NOMO-1 treated with DMSO at 0.1 percent for 48 hours (cell line): Measurements from ENCODE around the gene PDSS2.
"Not testable (repeated sequence)": the region's sequence is repeated elsewhere in the genome, so short reads cannot be mapped to it uniquely, and the experiment has no call there.

Experiments
- DNase-seq: peaks from one replicate; lab custom pipeline; 2025; ENCODE audit not compliant: unreplicated experiment; lab: John Stamatoyannopoulos, UW

PDSS2 gene

GRCh38 chr6:107230448-107230847, 228.9 kb downstream of the PDSS2 start:
- DNase-seq: no peak

DNA sequence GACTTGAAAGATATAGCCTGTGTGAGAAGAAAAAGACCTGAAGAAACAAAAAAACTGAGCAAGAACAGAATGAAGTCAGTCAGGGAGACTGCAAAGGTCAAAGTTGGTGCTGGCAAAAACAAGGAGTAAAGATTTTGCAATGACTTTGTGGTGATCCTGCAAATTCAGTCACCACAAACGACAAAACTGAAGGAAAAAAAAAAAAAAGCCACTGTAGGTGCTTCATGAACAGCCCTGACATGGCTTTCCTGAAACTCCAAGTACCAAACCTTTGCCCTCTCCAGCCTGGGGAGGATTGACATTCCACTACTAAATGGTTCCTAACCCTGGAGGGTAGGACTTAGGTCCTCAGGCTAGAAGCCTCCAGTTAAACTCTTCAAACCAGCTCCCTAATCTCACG, 229.3 kb downstream of the PDSS2 start:
- DNase-seq: no peak

DNA sequence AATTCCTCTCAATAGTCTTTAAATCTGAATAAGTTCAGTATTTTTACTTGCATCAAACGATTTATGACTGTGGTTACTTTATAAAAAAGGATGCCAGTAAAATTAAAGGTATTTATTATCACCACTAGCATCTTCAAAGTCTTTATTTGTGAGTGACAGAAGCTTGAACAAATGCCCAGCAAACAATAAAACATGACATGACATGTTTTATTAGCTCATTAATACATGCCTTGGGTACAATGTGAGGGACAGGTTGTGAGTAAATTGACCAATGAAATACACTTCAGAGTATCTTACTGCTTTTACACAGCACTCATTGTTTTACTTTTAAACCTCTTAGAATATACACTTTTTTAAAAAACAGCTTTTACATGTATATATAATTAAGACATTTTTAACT, 230.6 kb downstream of the PDSS2 start:
- DNase-seq: no peak

DNA sequence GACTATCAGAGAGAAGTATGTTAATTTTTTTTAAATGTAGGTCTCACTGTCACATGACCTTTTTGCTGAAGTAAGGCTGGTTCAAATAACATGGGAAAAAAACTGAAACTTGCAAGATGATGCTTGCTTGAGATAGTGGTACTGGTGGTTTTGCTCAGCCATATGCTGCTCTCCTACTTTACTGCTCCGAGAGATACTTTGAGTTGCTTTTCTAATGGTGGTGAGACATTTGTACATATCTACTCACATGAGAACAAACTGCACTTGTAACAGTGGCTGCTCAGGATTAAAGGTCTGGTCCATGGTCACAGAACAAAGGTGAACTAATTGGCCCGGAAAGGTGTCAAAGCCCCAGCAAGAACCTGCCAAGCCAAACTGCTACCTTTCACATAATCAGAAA, 237.8 kb downstream of the PDSS2 start:
- no peak for DNase-seq

DNA sequence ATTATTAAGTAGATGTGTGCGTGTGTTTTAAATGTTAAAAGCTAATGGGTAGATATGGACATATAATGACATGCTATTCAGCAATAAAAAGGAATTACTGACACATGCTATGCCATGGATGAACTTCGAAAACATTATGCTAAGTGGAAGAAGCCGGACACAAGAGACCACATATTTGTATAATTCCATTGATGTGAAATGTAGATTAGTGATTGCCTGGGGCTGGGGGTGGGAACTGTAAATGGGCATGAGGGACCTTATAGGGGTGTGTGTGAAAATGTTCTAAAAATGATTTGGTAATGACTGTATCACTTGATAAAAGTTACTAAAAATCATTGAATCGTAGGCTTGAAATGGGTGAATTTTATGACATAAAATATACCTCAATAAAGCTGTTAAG, 239.5 kb downstream of the PDSS2 start:
- no peak for DNase-seq

DNA sequence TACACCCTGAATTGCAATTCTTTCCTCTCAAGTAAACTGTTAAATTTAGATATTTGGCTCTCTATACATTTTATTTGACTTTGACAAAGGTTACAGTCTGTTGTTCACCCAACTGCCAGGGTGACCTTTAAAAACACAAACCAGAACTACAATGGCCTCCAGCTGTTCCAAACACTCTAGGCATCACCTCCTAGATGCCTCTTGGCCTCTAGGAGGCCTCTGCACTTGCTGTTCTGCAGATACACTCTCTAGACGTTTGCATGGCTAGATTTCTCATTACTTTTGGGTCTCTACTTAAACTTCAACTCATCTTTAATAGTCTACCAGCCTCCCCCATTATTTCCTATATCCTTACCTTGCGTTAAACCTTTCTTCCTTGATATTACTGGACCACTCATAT, 241.2 kb downstream of the PDSS2 start:
- no peak for DNase-seq

DNA sequence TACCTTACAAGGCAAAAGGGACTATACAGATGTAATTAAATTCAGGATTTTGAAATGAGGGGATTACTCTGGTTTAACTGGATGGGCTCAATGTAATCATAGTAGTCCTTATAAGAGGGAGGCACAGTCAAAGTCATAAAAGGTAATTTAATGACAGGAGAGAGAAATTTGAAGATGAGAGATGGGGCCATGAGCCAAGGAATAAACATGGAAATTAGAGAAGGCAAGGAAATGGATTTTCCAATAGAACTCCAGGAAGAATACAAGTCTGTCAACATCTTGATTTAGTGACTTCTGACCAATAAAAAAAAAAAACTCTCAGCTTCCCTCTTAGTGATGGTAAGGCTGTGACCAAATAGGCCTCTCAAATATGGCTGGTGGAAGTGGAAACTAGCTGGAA, 242.1 kb downstream of the PDSS2 start:
- DNase-seq: no peak

DNA sequence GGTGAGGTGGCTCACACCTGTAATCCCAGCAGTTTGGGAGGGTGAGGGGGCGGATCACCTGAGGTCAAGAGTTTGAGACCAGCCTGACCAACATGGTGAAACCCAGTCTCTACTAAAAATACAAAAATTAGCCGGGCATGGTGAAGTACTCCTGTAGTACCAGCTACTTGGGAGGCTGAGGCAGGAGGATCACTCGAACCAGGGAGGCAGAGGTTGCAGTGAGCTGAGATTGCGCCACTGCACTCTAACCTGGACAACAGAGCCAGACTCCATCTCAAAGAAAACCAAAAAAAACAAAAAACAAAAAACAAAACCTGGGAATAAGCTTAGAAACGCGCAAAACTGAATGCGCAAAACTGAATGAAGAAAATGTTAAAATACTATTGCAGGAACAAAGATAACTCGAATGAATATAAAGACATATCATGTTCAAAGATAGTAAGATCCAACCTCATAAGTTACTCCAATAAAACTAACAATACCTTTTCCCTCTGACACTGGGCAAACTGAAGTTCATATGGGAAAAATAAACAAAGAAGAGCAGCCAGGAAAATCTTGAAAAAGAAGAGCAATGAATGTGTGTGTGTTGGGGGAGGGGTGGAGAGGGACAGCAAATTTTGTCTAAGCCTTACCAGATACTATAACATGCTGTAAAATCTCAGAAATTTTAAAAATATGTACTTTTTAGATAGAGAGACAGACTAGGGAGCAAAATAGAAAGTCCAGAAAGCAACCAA, 243.0 kb downstream of the PDSS2 start:
- no peak for DNase-seq

DNA sequence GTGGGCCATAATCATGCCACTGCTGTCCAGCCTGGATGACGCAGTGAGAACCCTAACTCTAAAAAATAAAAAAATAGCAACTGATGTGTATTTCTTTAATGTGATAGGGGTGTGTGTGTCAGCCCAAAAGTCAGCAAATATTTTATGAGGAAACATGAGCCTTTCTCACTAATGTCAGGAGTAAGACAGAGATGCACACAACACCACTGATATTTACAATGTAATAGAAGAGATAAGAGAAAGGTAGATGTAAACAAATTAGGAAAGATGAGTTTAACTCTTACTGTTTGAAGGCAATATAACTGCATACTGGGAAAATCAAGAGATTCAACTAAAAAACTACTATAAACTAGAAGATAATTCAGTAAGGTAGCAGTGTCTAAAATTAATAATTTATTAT, 244.0 kb downstream of the PDSS2 start:
- no peak for DNase-seq

GRCh38 chr6:107214655-107215054, 244.7 kb downstream of the PDSS2 start:
- DNase-seq: no peak

DNA sequence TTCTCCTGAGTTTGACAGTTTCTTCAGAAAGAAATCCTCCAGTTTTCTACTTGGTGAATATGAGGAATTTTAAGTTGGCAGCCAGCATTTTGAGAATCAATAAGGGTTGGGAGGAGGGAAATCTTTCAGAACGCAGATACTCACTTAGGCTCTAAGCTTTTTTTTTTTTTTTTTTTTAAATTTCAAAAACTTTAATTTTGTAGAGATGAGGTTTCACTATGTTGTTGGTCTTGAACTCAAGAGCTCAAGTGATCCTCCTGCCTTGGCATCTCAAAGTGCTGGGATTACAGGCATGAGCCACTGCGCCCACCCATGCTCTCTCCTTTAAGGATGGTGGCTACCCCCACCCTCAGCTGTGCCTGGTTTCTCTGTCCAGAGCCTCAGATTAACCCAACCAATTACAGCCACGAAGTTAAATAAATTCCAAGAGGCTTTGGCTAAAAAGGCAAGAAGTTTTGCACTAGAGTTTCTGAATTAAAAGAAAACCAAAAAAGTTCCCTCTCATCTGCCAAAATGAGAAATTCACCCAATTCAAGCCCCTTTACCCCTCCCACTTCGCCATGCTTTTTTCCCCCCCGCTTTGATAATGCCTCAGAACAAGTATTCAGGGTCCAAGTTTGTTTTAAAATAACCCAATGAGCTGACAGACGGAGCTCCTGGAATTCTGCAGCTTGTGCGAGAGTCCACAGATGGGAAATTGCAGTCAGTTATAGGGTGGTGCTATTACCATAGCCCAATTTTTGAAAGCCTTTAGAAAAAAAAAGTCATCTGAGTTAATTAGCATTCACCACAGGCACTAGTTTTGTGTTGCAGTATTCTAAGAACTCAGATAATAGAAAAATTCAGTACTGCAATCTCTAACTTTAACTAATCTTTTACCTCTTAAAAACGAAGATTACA, 249.7 kb downstream of the PDSS2 start:
- no peak for DNase-seq

DNA sequence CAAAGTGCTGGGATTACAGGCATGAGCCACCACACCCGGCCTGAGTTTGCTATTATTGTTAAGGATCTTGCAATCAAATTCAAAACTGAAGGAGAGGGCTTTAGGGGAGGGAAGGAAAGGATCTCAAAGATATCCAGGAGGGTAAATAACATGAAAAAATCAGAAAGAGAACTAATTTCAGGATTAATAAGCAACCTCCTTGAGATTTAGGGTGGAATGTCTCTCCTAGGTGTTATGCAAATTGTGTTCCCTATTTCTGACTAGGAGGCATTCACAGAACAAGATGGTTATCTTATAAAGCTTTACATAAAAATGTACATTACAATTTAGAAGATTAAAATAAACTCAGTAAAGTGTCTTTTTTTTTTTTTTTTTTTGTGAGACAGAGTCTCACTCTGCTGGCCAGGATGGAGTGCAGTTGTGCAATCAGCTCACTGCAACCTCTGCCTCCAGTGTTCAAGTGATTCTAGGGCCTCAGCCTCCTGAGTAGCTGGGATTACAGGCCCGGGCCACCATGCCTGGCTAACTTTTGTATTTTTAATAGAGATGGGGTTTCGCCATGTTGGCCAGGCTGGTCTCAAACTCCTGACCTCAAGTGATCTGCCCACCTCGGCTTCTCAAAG, 252.0 kb downstream of the PDSS2 start:
- no peak for DNase-seq

DNA sequence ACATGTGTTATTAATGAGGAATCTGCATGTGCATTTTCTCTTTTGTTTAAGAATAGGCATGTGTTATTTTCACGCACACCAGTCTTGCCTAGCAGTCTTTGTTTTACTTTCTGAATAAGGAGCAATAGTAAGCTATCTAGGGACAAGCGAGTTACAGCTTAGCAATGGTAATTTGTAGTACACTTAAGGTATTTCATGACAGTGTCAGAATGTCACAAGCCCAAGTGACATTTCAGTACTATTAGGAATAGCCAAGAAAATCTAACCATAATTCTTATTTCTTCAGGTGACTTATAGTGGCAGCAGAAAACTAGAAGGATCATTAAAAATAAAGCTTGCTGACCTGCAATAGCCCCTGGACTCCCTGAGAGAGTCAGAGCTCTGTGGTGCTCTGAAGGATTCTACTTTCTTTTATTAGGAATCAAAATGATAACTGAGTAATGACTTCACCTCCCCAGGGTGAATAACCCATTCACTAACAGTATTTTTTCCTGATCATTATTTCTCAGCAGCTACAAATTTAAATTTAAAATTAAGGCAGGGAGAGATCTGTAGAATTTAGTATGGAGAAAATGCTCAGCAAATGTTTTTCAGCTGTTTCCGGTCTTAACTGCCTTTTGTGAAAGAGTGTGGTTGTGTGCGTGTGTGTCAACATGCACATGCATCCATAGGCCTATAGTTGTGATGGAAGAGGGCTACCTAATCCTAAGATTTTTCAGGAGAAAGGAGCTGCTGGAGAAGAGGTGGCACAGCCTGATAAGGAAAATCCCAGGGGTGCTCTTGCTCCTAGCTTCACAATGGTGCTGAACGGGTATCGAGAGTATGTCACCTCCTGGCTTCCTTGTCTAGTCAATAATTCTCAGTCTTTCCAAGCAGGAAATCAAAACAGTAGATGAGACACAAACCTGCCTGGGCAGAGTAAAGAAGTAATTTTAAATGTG, 254.0 kb downstream of the PDSS2 start:
- DNase-seq: no peak

- DNase-seq: no peak
These were observed 256.4 kb downstream of the PDSS2 start for GRCh38 chr6:107202876-107203468.

DNA sequence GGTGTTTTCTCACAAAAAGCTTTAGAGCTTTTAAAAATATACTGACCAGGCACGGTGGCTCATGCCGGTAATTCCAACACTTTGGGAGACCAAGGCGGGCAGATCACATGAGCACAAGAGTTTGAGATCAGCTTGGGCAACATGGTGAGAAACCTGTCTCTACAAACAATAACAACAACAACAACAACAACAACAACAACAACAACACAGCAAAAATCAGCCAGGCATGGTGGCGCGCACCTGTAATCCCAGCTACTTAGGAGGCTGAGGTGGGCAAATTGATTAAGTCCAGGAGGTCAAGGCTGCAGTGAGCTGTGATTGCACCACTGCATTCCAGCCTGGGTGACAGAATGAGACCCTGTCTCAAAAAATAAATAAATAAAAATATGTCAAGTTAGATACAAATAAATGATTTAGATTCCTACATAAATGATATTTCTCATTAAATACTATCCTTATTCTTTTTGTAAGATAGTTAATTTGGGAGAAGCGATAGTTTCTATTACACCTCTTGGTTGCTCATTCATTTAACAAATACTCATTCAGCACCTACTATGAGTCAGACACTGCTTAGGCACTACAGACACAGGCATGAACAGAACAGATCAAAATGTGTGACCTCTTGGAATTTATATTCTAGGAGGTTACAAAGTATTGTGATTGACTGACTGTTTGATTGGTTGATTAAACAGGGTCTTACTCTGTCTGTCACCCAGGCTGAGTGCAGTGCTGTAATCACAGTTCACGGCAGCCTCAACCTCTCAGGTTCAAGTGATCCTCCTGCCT, 260.5 kb downstream of the PDSS2 start:
- DNase-seq: no peak

DNA sequence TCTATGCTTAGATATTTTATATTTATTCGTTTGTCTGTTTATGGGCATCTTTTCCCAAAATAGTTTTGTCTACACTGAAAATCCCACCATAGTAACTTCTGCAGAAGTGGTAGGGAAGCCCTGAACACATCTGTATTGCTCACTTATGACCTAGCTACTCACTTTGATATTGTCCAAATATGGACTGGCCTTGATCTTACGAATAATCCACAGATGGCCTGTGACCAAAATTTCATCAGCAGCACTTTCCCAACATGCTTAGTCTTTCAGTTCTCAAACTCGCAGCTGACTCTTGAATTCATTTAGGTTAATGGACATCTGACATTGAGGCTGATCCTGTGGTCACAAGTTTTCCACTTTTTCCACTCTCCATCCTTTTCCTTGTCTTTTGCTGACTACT, 263.2 kb downstream of the PDSS2 start:
- DNase-seq: no peak

- DNase-seq: not testable (repeated sequence)
These were observed 264.6 kb downstream of the PDSS2 start for GRCh38 chr6:107194723-107195122.

- no peak for DNase-seq
These were observed 266.5 kb downstream of the PDSS2 start for GRCh38 chr6:107192830-107193229.

GRCh38 chr6:107187630-107188029, 271.7 kb downstream of the PDSS2 start:
- no peak for DNase-seq

DNA sequence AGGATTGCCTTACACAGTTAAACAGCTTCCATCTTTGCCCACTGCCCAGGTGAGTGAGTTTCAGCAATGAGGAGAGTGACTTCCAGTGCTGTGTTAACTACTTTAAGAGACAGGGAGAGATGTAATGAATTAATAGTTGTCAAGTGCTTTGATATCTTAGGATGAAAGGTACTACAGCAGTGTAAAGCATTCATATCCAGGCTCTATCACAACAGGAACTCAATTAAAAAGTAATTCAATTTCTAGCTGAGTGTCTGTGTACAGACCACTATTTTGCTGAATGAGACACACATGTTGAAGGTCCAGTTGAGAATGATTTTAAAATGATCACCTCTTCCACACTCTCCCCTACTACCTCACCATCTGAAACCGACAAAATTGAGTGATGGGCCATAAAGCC, 273.3 kb downstream of the PDSS2 start:
- DNase-seq: no peak
